CD14-positive monocyte (primary cell): ENCODE results near the gene ZSCAN25. TPM values are rescaled to one million over a fixed set of nuclear protein-coding genes. Genes with fewer than 3 reads are reported as not detected.

Source experiments
- DNase-seq, 3 donors: peaks; one replicate each; pipeline ENCODE4 v3.0.0-alpha.2; 2011 to 2022
- H2AFZ ChIP-seq: 2 replicates; pipeline ENCODE4 v1.6.0; 2012; ENCODE audit warnings: mild to moderate bottlenecking, low read depth, low read length, inconsistent platforms; ENCODE audit not compliant: insufficient read depth, poor library complexity, severe bottlenecking
- H3K27ac ChIP-seq, 2 donors: 1 replicate in 1 of 2; 2 replicates in 1 of 2; pipeline ENCODE4 v1.5.1; 2012 to 2013; ENCODE audit warnings: low read length in 2 of 2, control low read depth in 1 of 2, inconsistent platforms in 1 of 2, low read depth in 1 of 2, mild to moderate bottlenecking in 1 of 2
- H3K27me3 ChIP-seq, 2 donors: one replicate each; pipeline versions ENCODE4 v1.6.0 to v1.6.1; 2011 to 2013; ENCODE audit warnings: low read length in 2 of 2; ENCODE audit not compliant: control insufficient read depth in 2 of 2, insufficient read depth in 2 of 2
- H3K36me3 ChIP-seq, 2 donors: replicated peaks in 1 of 2; 1 replicate in 1 of 2; 2 replicates in 1 of 2; pipeline versions ENCODE4 v1.5.1 to v1.6.1; 2012 to 2013; ENCODE audit warnings: low read length in 2 of 2, control low read depth in 1 of 2, inconsistent platforms in 1 of 2, mild to moderate bottlenecking in 1 of 2; ENCODE audit not compliant: insufficient read depth in 2 of 2, control insufficient read depth in 1 of 2
- H3K4me1 ChIP-seq, 2 donors: 1 replicate in 1 of 2; 2 replicates in 1 of 2; pipeline versions ENCODE4 v1.5.1 to v1.6.1; 2012 to 2013; ENCODE audit warnings: low read length in 2 of 2, control low read depth in 1 of 2, inconsistent platforms in 1 of 2, mild to moderate bottlenecking in 1 of 2, moderate library complexity in 1 of 2; ENCODE audit not compliant: insufficient read depth in 2 of 2, control insufficient read depth in 1 of 2
- H3K4me2 ChIP-seq: replicated peaks from 2 replicates; pipeline ENCODE3; 2012; ENCODE audit warnings: low read length, moderate library complexity, mild to moderate bottlenecking; ENCODE audit not compliant: poor library complexity, severe bottlenecking; ENCODE audit errors: extremely low read depth
- H3K4me3 ChIP-seq, 3 experiments: fragments of 200-600 bp in 1 of 3; sonication (generic) in 1 of 3; replicated peaks in 1 of 3; 1 replicate in 2 of 3; 2 replicates in 1 of 3; pipeline ENCODE4 v1.5.1; 2011 to 2013; ENCODE audit warnings: low read length in 3 of 3, mild to moderate bottlenecking in 3 of 3, control low read depth in 2 of 3, low read depth in 2 of 3, inconsistent platforms in 1 of 3, moderate library complexity in 1 of 3
- H3K79me2 ChIP-seq: 2 replicates; pipeline ENCODE4 v1.6.0; 2012; ENCODE audit warnings: mild to moderate bottlenecking, control low read depth, inconsistent platforms, low read length, moderate library complexity; ENCODE audit not compliant: insufficient read depth
- H3K9ac ChIP-seq: 2 replicates; pipeline ENCODE4 v1.6.0; 2017; ENCODE audit warnings: low read length, mild to moderate bottlenecking; ENCODE audit not compliant: insufficient read depth, poor library complexity, severe bottlenecking
- H3K9me3 ChIP-seq, 2 donors: replicated peaks in 1 of 2; 1 replicate in 1 of 2; 2 replicates in 1 of 2; pipeline versions ENCODE4 v1.5.1 to v1.6.1; 2012 to 2013; ENCODE audit warnings: low read length in 2 of 2, control low read depth in 1 of 2; ENCODE audit not compliant: control insufficient read depth in 1 of 2, insufficient read depth in 1 of 2
- H4K20me1 ChIP-seq: 2 replicates; pipeline ENCODE4 v1.6.0; 2012; ENCODE audit warnings: mild to moderate bottlenecking, low read length, control low read depth, moderate library complexity; ENCODE audit not compliant: insufficient read depth
- H3K27ac Mint-ChIP-seq, 7 donors: one replicate each; pipeline ENCODE4 v1.8.0; 2020; ENCODE audit warnings: mild to moderate bottlenecking in 7 of 7, mixed read lengths in 7 of 7, moderate library complexity in 6 of 7, inconsistent platforms in 2 of 7
- H3K27me3 Mint-ChIP-seq, 3 donors: one replicate each; pipeline ENCODE4 v1.8.0; 2021 to 2022; ENCODE audit warnings: low read depth in 3 of 3, mild to moderate bottlenecking in 3 of 3, mixed read lengths in 3 of 3, moderate library complexity in 3 of 3, inconsistent platforms in 1 of 3
- H3K36me3 Mint-ChIP-seq, 2 donors: one replicate each; pipeline ENCODE4 v1.8.0; 2020; ENCODE audit warnings: mixed read lengths in 2 of 2, inconsistent platforms in 1 of 2, mild to moderate bottlenecking in 1 of 2
- H3K4me1 Mint-ChIP-seq: one replicate; pipeline ENCODE4 v1.8.0; 2020; ENCODE audit warnings: mild to moderate bottlenecking, mixed read lengths
- H3K4me3 Mint-ChIP-seq, 2 donors: one replicate each; pipeline ENCODE4 v1.8.0; 2020; ENCODE audit warnings: mild to moderate bottlenecking in 2 of 2, mixed read lengths in 2 of 2, moderate library complexity in 1 of 2
- H3K9me3 Mint-ChIP-seq, 7 donors: one replicate each; pipeline ENCODE4 v1.8.0; 2020 to 2022; ENCODE audit warnings: mixed read lengths in 7 of 7, mild to moderate bottlenecking in 6 of 7, moderate library complexity in 6 of 7, inconsistent platforms in 2 of 7
- WGBS: methylation state at CpG from one replicate; pipeline ENCODE4 v1.1.5; 2013; ENCODE audit warnings: missing lambda C conversion rate; ENCODE audit not compliant: insufficient coverage; 5-methylcytosine and 5-hydroxymethylcytosine counted together
- intact Hi-C, 2 donors: fragments of 100-400 bp; cut with micrococcal nuclease; formaldehyde crosslinking; loops; one replicate each; pipeline versions ENCODE4 v1.15.0 to v1.15.1; 2023
- polyA plus RNA-seq, 3 donors: library from polyadenylated mRNA; depleted of rRNA in 1 of 3; unstranded in 2 of 3; stranded (reverse) in 1 of 3; fragments of 300-500 nt in 2 of 3; fragments of >200 nt in 1 of 3; fragmentation: Illumina TruSeq in 2 of 3; gene quantifications; 1 replicate in 2 of 3; 2 replicates in 1 of 3; pipeline ENCODE4 v1.2.3, GENCODE V29; 2012 to 2021
- TF ChIP-seq, protein P1 (sequence below): fragments of 200-600 bp; IDR thresholded peaks from one replicate; pipeline ENCODE4 v1.8.0; 2022; ENCODE audit warnings: antibody characterized with exemption, mild to moderate bottlenecking

ZSCAN25 gene
- polyA plus RNA-seq, 3 donors = 4.3 to 7.3 (median 6.1) TPM

DNA sequence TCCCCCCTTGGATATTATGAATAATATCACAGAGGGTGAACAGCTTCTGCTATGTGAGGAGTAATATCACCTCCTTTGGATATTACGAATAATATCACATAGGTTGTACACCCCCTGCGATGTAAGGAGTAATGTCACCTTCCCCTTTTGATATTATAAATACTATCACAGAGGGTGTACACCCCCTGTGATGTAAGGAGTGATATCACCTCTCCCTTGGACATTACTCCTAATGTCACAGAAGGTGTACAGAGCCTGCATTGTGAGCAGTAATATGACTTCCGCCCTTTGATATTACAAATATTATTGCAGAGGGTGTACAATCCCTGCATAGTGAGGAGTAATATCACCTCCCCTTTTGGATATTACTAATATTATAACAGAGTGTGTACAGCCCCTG lies 27.9 kb upstream of the ZSCAN25 start:
- no peak overlapping the region for H2AFZ ChIP-seq
- no peaks in the 10 kb centered on the region for H3K4me1 Mint-ChIP-seq
- no peaks in the 10 kb centered on the region for H3K36me3 Mint-ChIP-seq

DNA sequence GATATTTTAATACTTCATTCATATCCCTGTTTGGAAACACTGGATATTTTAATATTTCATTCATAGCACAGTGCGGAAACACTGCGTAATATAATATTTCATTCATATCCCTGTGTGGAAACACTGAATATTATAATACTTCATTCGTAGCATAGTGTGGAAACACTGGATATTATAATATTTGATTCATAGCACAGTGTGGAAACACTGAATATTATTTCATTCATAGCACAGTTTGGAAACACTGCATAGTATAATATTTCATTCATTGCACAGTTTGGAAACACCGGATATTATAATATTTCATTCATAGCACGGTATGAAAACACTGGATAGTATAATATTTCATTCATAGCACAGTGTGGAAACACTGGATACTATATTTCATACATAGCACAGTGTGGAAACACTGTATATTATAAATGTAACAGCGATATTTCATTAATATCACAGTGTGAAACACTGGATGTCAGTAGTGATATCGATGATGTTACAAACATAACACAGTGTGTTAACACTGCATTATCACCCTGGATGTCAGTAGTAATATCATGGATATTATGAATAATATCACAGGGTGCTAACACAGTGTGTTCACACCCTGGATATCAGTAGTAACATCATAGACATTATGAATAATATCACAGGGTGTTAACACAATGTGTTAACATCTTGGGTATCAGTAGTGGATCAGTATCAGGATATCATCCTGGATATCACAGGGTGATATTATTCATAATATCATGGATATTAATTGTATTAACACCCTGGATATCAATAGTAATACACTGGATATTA lies 21.6 kb upstream of the ZSCAN25 start:
- no peak for DNase-seq
- Histone ChIP-seq H3K27ac (no peak overlapping the region), H2AFZ (no peak overlapping the region), H3K9ac (no peak overlapping the region), H3K79me2 (no peaks in the 10 kb centered on the region), H3K4me2 (no peak overlapping the region), H3K4me1 (no peaks in the 10 kb centered on the region), H3K9me3 (no peaks in the 10 kb centered on the region), H3K36me3 (no peaks in the 10 kb centered on the region), H3K4me3 (no peak overlapping the region), H4K20me1 (no peaks in the 10 kb centered on the region), H3K27me3 (no peaks in the 10 kb centered on the region)
- no CpG with 5 or more reads among the region's 7 CpGs for WGBS
- no peaks in the 10 kb centered on the region for H3K36me3 Mint-ChIP-seq
- H3K4me1 Mint-ChIP-seq = no peaks in the 10 kb centered on the region
- H3K27me3 Mint-ChIP-seq = peaks cover 0 to 2% (median 0%) of the 10 kb centered on the region in 3 donors
- H3K9me3 Mint-ChIP-seq = peaks cover 0 to 3% (median 0%) of the 10 kb centered on the region in 7 donors
- TF ChIP-seq, protein P1, sequence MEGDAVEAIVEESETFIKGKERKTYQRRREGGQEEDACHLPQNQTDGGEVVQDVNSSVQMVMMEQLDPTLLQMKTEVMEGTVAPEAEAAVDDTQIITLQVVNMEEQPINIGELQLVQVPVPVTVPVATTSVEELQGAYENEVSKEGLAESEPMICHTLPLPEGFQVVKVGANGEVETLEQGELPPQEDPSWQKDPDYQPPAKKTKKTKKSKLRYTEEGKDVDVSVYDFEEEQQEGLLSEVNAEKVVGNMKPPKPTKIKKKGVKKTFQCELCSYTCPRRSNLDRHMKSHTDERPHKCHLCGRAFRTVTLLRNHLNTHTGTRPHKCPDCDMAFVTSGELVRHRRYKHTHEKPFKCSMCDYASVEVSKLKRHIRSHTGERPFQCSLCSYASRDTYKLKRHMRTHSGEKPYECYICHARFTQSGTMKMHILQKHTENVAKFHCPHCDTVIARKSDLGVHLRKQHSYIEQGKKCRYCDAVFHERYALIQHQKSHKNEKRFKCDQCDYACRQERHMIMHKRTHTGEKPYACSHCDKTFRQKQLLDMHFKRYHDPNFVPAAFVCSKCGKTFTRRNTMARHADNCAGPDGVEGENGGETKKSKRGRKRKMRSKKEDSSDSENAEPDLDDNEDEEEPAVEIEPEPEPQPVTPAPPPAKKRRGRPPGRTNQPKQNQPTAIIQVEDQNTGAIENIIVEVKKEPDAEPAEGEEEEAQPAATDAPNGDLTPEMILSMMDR = no peak
- H3K27ac Mint-ChIP-seq = no peak overlapping the region
- intact Hi-C loops = no loop called here
- no peak overlapping the region for H3K4me3 Mint-ChIP-seq

More for the DNA sequence above, 27.9 kb upstream of the ZSCAN25 start:
- no peak overlapping the region for H3K4me3 ChIP-seq
- peaks cover 0 to 1% (median 0%) of the 10 kb centered on the region in 7 donors for H3K9me3 Mint-ChIP-seq
- H3K27ac Mint-ChIP-seq = no peak overlapping the region
- H3K79me2 ChIP-seq = no peaks in the 10 kb centered on the region
- no peaks in the 10 kb centered on the region for H4K20me1 ChIP-seq
- no peak overlapping the region for H3K9ac ChIP-seq
- H3K4me3 Mint-ChIP-seq = no peak overlapping the region
- H3K9me3 ChIP-seq = no peaks in the 10 kb centered on the region
- H3K27ac ChIP-seq = no peak overlapping the region
- H3K27me3 Mint-ChIP-seq = peaks cover 0 to 6% (median 0%) of the 10 kb centered on the region in 3 donors
- intact Hi-C loops = no loop called here
- H3K4me1 ChIP-seq = no peaks in the 10 kb centered on the region
- TF ChIP-seq, protein P1 = no peak
- no CpG with 5 or more reads among the region's 3 CpGs for WGBS
- H3K27me3 ChIP-seq = peaks cover 8 to 11% of the 10 kb centered on the region in 2 donors
- H3K4me2 ChIP-seq = no peak overlapping the region
- H3K36me3 ChIP-seq = no peaks in the 10 kb centered on the region
- DNase-seq = no peak
